ENCODE measurements around the gene TINAG.

TINAG gene

GRCh38 chr6:54431466-54431865 is 123.2 kb downstream of the TINAG start:
- no peak for DNase-seq

Measured in GDM1 (cell line).